ENCODE data around the gene RAPGEFL1.
"Not testable (repeated sequence)": the region's sequence is repeated elsewhere in the genome, so short reads cannot be mapped to it uniquely, and the experiment has no call there.

Gene RAPGEFL1

GRCh38 chr17:40175928-40176753 is 1.1 kb upstream of the RAPGEFL1 start:
- no peak for DNase-seq

- no peak for DNase-seq
Measured at GRCh38 chr17:40176754-40177110, 538 bp upstream of the RAPGEFL1 start.

GRCh38 chr17:40178021-40178601 is 841 bp downstream of the RAPGEFL1 start:
- no peak for DNase-seq

- DNase-seq, result no peak
Measured at GRCh38 chr17:40178660-40179059, 1.4 kb downstream of the RAPGEFL1 start.

- DNase-seq, result peak; percentile 90
Measured at GRCh38 chr17:40179923-40180659, 2.8 kb downstream of the RAPGEFL1 start.

- DNase-seq, result no peak
Measured at GRCh38 chr17:40180694-40181093, 3.4 kb downstream of the RAPGEFL1 start.

GRCh38 chr17:40181205-40181604 is 3.9 kb downstream of the RAPGEFL1 start:
- no peak for DNase-seq

- DNase-seq, result no peak
Measured at GRCh38 chr17:40182606-40183005, 5.3 kb downstream of the RAPGEFL1 start.

- DNase-seq, result no peak
Measured at GRCh38 chr17:40187238-40187637, 10.0 kb downstream of the RAPGEFL1 start.

- DNase-seq, result no peak
Measured at GRCh38 chr17:40188694-40189093, 11.4 kb downstream of the RAPGEFL1 start.

- no peak for DNase-seq
Measured at GRCh38 chr17:40190197-40191021, 13.1 kb downstream of the RAPGEFL1 start.

- peak; percentile 53 for DNase-seq
Measured at GRCh38 chr17:40191237-40192208, 14.3 kb downstream of the RAPGEFL1 start.

- DNase-seq, result no peak
Measured at GRCh38 chr17:40192961-40193360, 15.7 kb downstream of the RAPGEFL1 start.

- DNase-seq, result no peak
Measured at GRCh38 chr17:40194821-40195220, 17.6 kb downstream of the RAPGEFL1 start.

- no peak for DNase-seq
Measured at GRCh38 chr17:40197550-40197949, 20.3 kb downstream of the RAPGEFL1 start.

- not testable (repeated sequence) for DNase-seq
Measured at GRCh38 chr17:40197965-40198456, 20.7 kb downstream of the RAPGEFL1 start.

GRCh38 chr17:40198576-40198975 is 21.3 kb downstream of the RAPGEFL1 start:
- no peak for DNase-seq

GRCh38 chr17:40203131-40203530 is 25.9 kb downstream of the RAPGEFL1 start:
- DNase-seq, result no peak

- DNase-seq, result not testable (repeated sequence)
Measured at GRCh38 chr17:40206193-40206592, 28.9 kb downstream of the RAPGEFL1 start.

GRCh38 chr17:40209404-40210093 is 32.3 kb downstream of the RAPGEFL1 start:
- DNase-seq, result peak; percentile 71

GRCh38 chr17:40213914-40214313 is 36.6 kb downstream of the RAPGEFL1 start:
- not testable (repeated sequence) for DNase-seq
